GM21447 (cell line): ENCODE data around the gene RECK.
"Not testable (repeated sequence)": the region's sequence is repeated elsewhere in the genome, so short reads cannot be mapped to it uniquely, and the experiment has no call there.

Experiments used
- ATAC-seq: cut with Tn5 transposase; IDR thresholded peaks from one replicate; pipeline ENCODE4 v1.9.1; 2021; ENCODE audit not compliant: unreplicated experiment

The RECK gene, protein sequence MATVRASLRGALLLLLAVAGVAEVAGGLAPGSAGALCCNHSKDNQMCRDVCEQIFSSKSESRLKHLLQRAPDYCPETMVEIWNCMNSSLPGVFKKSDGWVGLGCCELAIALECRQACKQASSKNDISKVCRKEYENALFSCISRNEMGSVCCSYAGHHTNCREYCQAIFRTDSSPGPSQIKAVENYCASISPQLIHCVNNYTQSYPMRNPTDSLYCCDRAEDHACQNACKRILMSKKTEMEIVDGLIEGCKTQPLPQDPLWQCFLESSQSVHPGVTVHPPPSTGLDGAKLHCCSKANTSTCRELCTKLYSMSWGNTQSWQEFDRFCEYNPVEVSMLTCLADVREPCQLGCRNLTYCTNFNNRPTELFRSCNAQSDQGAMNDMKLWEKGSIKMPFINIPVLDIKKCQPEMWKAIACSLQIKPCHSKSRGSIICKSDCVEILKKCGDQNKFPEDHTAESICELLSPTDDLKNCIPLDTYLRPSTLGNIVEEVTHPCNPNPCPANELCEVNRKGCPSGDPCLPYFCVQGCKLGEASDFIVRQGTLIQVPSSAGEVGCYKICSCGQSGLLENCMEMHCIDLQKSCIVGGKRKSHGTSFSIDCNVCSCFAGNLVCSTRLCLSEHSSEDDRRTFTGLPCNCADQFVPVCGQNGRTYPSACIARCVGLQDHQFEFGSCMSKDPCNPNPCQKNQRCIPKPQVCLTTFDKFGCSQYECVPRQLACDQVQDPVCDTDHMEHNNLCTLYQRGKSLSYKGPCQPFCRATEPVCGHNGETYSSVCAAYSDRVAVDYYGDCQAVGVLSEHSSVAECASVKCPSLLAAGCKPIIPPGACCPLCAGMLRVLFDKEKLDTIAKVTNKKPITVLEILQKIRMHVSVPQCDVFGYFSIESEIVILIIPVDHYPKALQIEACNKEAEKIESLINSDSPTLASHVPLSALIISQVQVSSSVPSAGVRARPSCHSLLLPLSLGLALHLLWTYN

DNA sequence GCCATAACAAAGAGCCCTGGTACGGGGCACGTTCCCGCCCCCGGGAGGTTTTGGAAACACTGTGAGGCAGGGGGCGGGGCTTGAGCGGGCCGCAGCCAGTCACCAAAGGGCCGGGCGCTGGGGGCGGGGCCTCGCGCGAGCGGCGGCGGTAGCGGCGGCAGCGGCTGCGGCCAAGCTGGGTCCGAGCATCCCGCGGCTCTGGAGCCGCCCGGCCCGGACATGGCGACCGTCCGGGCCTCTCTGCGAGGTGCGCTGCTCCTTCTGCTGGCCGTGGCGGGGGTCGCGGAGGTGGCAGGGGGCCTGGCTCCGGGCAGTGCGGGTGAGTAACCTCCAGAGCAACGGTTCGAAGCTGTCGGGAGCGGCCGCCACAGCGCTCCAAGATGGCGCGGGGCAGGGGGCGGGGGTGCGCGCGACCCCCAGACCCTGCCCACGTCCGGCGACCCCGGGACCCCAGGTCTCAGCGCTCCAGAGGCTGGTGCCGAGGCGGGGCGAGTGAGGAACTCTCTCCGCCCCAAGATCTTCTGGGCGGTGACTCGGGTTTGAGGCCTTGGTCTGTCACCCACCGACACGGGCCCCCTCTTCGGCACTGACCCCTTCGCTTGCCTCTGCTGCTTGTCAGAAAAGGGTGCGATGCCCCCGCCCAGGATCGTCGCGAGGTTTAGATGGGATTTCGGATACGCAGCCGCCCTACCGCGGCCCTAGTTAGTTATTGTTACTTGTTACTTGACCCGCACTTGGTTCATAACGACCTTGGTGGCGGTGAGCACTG lies at the start of gene RECK:
Gene RECK, plus strand, starts transcription at position 134 of the 769 bp plus-strand sequence. Its CDS starts 86 bp downstream, at position 220.
- peak; percentile 83 for ATAC-seq

GRCh38 chr9:35990155-35990554 lies 46.6 kb upstream of the RECK start:
- ATAC-seq, result no peak

DNA sequence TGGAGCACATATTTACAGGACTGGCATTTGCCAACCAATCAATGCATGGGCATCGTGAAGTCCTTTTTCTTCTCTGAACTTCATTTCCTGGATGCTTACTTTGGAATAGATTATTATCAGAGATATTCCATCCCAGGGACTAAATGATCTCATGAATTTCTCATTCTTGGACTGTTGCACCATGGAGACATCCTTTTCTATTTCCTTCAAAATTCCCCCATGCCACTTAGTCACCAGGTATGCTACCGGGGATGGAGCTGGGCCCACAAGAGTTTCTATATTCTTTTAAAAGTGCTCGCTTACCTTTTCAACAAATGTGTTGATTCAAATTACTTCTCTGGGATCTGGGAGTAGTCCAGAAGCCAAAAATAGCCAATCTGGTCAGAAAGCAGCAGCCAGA lies 43.6 kb upstream of the RECK start:
- ATAC-seq, result not testable (repeated sequence)

- no peak for ATAC-seq
These were observed 42.6 kb upstream of the RECK start for GRCh38 chr9:35993976-35994720.

DNA sequence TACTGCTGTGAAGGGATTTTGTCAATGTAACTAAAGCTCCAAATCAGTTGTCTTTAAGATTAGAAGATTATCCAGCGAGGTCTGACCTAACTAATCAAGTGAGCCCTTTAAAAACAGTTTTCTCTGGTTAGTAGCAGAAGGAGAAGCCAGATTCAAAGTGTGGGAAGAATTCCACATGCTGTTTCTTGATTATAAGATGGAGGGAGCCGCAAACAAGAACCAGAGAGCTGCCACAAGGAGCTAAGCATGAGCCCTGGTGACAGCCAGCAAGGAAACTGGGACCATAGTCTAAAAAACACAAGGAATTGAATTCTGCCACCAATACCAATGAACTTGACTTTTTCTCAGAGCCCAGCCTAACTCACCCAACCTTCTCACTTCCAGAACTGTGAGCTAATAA lies 41.8 kb upstream of the RECK start:
- no peak for ATAC-seq

DNA sequence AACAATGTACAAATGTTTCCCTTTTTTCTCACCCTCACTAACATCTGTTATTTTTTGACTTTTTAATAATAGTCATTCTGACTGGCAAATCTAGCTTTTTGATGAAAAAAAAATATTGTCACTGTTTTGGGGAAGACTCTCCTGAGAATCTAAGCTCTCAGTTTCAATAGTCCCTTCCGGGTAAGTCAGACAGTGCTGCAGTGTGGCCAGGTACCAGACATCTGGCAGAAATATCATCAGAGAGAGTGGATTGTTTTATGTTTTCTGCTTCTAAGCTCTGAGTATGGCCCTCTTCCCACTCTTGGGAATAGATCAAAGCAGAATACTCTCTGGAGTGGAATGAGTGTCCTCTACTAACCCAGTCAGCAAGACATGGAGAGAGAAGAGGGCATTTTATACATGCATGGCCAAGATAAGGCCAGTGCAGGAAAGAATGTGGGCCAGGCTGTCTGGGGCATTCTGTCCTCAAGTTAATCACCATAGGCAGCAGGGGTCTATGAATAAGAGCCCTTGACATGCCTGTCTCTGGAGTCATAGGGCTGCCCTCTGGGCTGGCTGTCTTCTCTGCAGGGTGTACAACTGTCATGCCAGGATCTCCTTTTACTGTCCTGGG lies 40.2 kb upstream of the RECK start:
- no peak for ATAC-seq

DNA sequence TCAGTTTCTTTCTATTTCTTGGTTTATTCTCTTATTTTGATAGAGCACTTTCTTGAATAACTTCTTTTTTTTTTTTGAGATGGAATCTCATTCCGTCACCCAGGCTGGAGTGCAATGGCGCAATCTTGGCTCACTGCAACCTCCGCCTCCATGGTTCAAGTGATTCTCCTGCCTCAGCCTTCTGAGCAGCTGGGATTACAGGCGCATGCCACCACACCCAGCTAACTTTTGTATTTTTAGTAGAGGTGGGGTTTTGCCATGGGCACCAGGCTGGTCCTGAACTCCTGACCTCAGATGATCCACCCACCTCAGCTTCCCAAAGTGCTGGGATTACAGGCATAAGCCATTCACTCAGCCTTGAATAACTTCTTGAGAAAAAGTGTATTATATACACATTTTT lies 39.7 kb upstream of the RECK start:
- not testable (repeated sequence) for ATAC-seq

DNA sequence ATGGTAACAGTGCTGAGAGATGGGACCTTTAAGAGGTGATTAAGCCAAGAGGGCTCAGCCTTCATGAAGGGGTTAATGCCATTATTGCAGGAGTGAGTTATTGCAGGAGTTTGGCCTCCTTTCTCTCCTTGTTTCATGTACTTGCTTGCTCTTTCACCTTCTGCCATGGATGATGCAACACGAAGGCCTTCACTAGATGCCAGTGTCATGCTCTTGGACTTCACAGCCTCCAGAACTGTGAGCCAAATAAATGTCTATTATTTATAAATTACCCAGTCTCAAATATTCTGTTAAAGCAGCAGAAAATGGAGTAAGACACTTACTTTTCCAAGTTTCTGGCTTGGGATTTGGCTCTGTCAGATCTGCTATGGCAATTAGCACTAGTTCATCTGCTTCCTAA lies 38.4 kb upstream of the RECK start:
- ATAC-seq, result no peak

DNA sequence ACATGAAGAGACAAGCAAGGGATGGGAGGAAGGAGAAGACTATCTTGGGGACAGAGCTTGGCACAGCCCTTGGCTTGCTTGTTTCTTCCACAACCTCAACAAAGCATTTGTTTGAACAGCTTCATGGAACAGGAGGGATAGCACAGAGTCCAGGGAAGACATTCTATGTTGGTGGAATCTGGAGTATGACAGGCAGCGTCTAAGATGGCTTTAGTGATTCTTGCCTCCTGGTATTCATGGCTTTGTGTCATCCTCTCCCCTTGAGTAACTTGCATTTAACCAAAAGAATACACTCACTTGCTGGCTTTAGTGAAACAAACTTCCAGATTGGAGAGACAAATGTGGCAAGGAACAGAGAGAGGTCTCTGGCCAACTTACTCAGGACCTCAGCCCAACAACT lies 30.8 kb upstream of the RECK start:
- ATAC-seq, result no peak

- no peak for ATAC-seq
These were observed 30.0 kb upstream of the RECK start for GRCh38 chr9:36006549-36007315.

- no peak for ATAC-seq
These were observed 29.4 kb upstream of the RECK start for GRCh38 chr9:36007316-36007708.

DNA sequence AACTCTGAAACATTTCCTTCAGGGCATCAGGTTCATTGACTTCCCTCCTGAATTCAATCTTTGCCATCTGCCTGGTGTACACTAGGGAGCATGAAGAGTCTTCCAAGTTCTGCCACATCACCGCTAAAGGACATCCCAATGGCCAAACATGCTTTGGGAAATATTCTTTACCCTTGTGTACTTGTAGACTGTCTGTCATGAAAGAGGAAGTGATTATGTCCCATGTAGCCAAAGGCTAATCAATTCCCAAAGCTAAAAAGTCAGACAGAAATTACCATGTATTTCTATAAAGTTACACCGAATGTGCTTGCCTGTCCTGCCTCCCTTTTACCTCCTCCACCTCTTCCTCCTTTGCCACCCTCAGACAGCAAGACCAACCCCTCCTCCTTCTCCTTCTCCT lies 28.9 kb upstream of the RECK start:
- ATAC-seq, result no peak

DNA sequence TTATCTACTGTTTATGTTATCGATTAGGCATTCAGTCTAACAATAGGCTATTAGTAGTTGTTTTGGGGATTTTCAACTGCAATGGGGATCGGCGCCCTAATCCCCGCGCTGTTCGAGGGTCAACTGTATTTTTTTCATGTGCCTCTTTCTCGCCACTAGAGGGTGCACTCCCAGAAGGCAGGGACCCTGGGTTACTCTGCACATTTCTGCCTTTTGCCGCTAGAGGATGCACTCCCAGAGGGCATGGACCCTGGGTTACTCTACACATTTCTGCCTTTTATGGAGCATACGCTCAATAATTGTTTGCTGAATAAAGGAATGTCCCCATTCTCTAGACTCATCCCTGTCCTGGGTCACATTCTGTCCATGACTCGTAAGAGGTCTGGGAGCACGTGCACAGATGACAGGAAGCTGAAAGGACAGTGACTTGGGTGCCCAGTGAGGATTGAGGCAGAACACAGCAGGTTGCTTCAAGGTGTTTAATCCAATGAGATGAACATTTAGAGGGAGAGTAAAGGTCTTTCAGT lies 27.9 kb upstream of the RECK start:
- no peak for ATAC-seq

DNA sequence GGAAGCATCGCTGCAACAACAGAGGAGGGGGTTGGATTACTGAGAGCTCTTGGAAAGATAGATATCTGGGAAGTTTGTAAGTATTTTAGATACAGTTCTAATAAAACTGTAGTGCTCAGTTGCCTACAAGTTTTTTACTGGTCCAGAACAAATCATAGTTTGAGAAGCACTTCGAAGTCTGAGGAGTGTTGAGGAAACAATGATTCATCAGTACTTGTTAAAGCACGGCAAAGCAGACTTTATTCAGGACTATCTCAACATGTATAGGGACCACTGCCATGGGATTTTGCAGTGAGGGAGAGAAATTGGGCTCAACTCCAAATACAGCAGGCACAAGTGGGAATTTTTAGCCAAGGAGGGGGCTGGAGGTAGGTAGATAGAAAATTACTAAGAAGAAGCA lies 25.3 kb upstream of the RECK start:
- ATAC-seq, result no peak

DNA sequence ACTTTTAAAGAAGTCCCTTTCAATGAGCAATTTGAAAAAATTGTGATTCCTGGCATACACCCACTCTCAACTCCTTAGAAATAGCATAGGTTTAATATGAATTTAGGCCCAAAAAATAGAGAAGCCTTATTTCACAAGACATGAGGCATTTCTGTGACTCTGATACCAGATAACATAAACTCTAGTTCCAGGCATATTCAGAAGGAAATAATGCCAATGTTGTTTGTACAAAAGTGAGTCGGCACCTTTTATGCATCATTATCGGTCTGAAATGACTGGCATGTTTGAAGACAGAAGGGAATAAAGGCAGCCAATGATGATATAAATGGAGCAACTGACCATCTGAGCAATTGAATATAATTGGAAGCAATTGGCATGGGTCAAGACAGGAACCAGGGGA lies 19.4 kb upstream of the RECK start:
- no peak for ATAC-seq

GRCh38 chr9:36018129-36018528 lies 18.6 kb upstream of the RECK start:
- ATAC-seq, result no peak

DNA sequence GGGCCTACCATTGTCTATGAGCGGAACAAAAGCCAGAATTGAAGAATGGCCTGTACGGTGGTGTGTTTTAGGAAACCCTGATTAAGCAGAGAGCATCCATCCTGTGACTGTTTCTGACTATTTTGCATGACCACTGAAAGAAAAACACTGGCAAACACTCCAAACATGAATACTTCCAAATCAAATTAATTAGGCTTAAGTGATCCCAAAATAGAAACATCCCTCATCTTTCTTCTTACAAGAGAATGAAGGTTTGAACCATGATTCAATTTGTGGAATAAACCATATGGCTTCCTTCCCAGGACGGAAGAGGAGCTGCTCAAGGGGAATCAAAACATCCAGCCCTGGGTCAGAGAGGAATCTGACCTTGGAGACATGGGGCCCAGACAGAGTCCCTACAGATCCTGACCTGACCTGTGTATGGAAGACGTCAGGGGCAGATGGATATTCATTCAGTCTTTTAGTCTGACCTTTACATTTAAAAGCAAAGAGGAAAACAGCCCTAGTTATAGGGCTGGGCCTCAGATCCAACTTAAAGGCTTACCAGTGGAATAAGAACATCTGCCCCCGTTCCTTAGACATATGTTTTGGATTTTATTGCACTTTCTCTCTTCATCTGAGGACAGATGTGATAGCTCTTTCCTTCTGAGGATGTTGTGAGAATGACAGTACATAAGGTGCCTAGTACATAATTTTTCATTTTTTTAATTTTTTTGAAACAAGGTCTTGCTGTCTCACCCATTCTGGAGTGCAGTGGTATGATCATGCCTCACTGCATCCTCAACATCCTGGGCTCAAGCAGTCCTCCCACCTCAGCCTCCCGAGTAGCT lies 17.6 kb upstream of the RECK start:
- no peak for ATAC-seq

DNA sequence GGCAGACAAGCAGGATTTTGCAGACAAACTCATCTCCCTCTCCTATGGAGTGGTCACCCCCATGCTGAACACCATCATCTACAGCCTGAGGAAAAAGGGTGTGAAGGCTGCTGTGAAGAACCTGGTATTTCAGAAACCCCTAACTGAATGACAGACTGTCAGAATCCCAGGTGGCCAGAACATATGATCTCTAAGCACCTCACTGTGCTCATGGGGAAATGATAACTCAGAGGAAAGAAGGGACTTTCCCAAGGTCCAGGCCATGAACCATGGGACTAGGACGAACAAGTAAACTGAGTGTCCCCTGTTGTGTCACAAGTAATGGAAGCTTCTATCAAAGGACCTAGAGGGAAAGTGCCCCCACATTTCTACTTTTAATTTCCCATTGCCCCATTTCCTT lies 14.7 kb upstream of the RECK start:
- ATAC-seq, result no peak
